ENCODE data around the gene SNAPC2.

SNAPC2 gene

GRCh38 chr19:7930765-7931164 is 10.6 kb downstream of the SNAPC2 start:
- Histone ChIP-seq H3K36me3 (ENCODE audit: insufficient read depth) (no peaks in the 10 kb centered on the region), H3K27ac (no peak overlapping the region), H3K27me3 (ENCODE audit: insufficient read depth, low read depth) (no peaks in the 10 kb centered on the region), H3K4me2 (no peak overlapping the region), H3K79me2 (ENCODE audit: insufficient read depth, low read depth) (no peaks in the 10 kb centered on the region), H2AFZ (ENCODE audit: low read depth) (no peak overlapping the region), H4K20me1 (ENCODE audit: insufficient read depth) (no peaks in the 10 kb centered on the region), H3K4me3 (IDR thresholded peaks at IDR 0.05; ENCODE audit: insufficient read depth, low read depth, low read length) (no peak overlapping the region), H3K4me1 (ENCODE audit: low read depth, poor library complexity, severe bottlenecking) (no peaks in the 10 kb centered on the region), H3K9ac (no peak overlapping the region)
- TF ChIP-seq CTCF (conservative IDR thresholded peaks at IDR 0.05; ENCODE audit: low read depth, low read length): no peak

- no peak overlapping the region for H3K4me2 ChIP-seq
- no peak overlapping the region for H3K27ac ChIP-seq
- H3K4me1 ChIP-seq (ENCODE audit: low read depth, poor library complexity, severe bottlenecking): no peaks in the 10 kb centered on the region
- no peak overlapping the region for H3K9ac ChIP-seq
- no peaks in the 10 kb centered on the region; the same call in 1 of the 2 replicates for H3K36me3 ChIP-seq (ENCODE audit: insufficient read depth)
- no peak overlapping the region for H3K4me3 ChIP-seq (IDR thresholded peaks at IDR 0.05; ENCODE audit: insufficient read depth, low read depth, low read length)
- TF ChIP-seq CTCF (conservative IDR thresholded peaks at IDR 0.05; ENCODE audit: low read depth, low read length): no peak
- H4K20me1 ChIP-seq (ENCODE audit: insufficient read depth): no peaks in the 10 kb centered on the region
- no peak overlapping the region for H2AFZ ChIP-seq (ENCODE audit: low read depth)
- H3K27me3 ChIP-seq (ENCODE audit: insufficient read depth, low read depth): no peaks in the 10 kb centered on the region
- H3K79me2 ChIP-seq (ENCODE audit: insufficient read depth, low read depth): no peaks in the 10 kb centered on the region
Observed at GRCh38 chr19:7931221-7932061, 11.3 kb downstream of the SNAPC2 start.

GRCh38 chr19:7932276-7932929 is 12.3 kb downstream of the SNAPC2 start:
- Histone ChIP-seq H4K20me1 (ENCODE audit: insufficient read depth) (no peaks in the 10 kb centered on the region), H3K4me1 (ENCODE audit: low read depth, poor library complexity, severe bottlenecking) (no peaks in the 10 kb centered on the region), H3K79me2 (ENCODE audit: insufficient read depth, low read depth) (no peaks in the 10 kb centered on the region), H3K27me3 (ENCODE audit: insufficient read depth, low read depth) (no peaks in the 10 kb centered on the region), H3K4me2 (no peak overlapping the region), H3K27ac (no peak overlapping the region), H3K9ac (no peak overlapping the region), H3K36me3 (ENCODE audit: insufficient read depth) (no peaks in the 10 kb centered on the region; the same call in 1 of the 2 replicates), H3K4me3 (IDR thresholded peaks at IDR 0.05; ENCODE audit: insufficient read depth, low read depth, low read length) (no peak overlapping the region), H2AFZ (ENCODE audit: low read depth) (no peak overlapping the region)
- no peak for TF ChIP-seq CTCF (conservative IDR thresholded peaks at IDR 0.05; ENCODE audit: low read depth, low read length)

GRCh38 chr19:7932930-7933300 is 12.8 kb downstream of the SNAPC2 start:
- Histone ChIP-seq H3K9ac (no peak overlapping the region), H2AFZ (ENCODE audit: low read depth) (no peak overlapping the region), H3K27ac (no peak overlapping the region), H3K4me2 (no peak overlapping the region), H3K36me3 (ENCODE audit: insufficient read depth) (no peaks in the 10 kb centered on the region; the same call in 1 of the 2 replicates), H3K27me3 (ENCODE audit: insufficient read depth, low read depth) (no peaks in the 10 kb centered on the region), H4K20me1 (ENCODE audit: insufficient read depth) (no peaks in the 10 kb centered on the region), H3K79me2 (ENCODE audit: insufficient read depth, low read depth) (0 out of 2 replicates have a peak, but pooled peaks cover 2% of the 10 kb centered on the region), H3K4me3 (IDR thresholded peaks at IDR 0.05; ENCODE audit: insufficient read depth, low read depth, low read length) (no peak overlapping the region), H3K4me1 (ENCODE audit: low read depth, poor library complexity, severe bottlenecking) (no peaks in the 10 kb centered on the region)
- TF ChIP-seq CTCF (conservative IDR thresholded peaks at IDR 0.05; ENCODE audit: low read depth, low read length): no peak
